Breast epithelium (tissue), 3 donors: ENCODE data around the gene RBBP8NL.

ENCODE experiments used
- CTCF ChIP-seq, 3 donors: fragments of 450-650 bp; IDR thresholded peaks; one replicate each; pipeline ENCODE4 v1.5.1; 2016 to 2017; ENCODE audit warnings: antibody characterized with exemption in 3 of 3, mild to moderate bottlenecking in 3 of 3, moderate library complexity in 3 of 3
- POLR2A ChIP-seq: fragments of 450-650 bp; IDR thresholded peaks from one replicate; pipeline ENCODE4 v1.6.1; 2016; ENCODE audit warnings: antibody characterized with exemption, mild to moderate bottlenecking, moderate library complexity
- POLR2AphosphoS5 ChIP-seq, 3 donors: sonication (generic); formaldehyde crosslinking; IDR thresholded peaks; one replicate each; pipeline ENCODE4 v1.6.1; 2017; ENCODE audit warnings: antibody characterized with exemption in 3 of 3

DNA sequence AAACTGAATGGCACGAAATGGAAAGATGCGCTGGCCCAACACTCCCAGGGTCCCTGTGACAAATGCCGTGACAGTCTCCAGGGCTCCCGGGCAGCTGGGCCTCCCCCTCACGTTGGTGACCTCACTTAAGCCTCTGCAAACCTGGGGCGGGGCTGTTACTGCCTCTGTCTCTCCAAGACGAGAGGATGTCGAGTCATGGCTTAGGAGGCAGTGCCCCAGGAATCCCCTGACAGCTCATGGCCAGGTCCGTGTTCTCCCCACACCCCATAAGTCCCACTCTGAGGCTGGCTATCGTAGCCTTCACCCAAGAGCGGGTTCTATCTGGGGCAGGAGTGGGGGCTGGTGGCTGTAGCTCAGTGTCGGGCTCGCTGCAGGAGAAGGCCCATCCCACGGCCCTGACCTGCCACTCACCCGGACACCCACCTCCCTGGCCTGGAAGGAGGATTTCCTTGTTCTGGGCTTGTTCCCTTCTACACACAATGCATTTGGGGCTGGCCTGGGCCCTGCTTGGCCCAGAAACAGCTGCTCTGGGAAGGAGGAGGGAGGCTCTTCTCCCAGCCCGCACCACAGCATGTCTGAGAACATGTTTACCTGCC is 46.0 kb downstream of the RBBP8NL start:
- TF ChIP-seq CTCF (IDR thresholded peaks at IDR 0.05): no peak
- TF ChIP-seq POLR2AphosphoS5 (IDR thresholded peaks at IDR 0.05): no peak
- no peak for TF ChIP-seq POLR2A
